ENCODE results near the gene SMIM38. TPM values are rescaled to one million over a fixed set of nuclear protein-coding genes. Genes with fewer than 3 reads are reported as not detected.
A peak's percentile ranks its signal among the peaks of the same experiment; 100 is the strongest.

Gene SMIM38
- total and polyA plus RNA-seq, 9 of the 15 experiments (the other 6 are each of a cell fraction or from before 2014, with no cell fraction given), result 0.07 to 1.2 (median 0.21) TPM; not detected in 2

DNA sequence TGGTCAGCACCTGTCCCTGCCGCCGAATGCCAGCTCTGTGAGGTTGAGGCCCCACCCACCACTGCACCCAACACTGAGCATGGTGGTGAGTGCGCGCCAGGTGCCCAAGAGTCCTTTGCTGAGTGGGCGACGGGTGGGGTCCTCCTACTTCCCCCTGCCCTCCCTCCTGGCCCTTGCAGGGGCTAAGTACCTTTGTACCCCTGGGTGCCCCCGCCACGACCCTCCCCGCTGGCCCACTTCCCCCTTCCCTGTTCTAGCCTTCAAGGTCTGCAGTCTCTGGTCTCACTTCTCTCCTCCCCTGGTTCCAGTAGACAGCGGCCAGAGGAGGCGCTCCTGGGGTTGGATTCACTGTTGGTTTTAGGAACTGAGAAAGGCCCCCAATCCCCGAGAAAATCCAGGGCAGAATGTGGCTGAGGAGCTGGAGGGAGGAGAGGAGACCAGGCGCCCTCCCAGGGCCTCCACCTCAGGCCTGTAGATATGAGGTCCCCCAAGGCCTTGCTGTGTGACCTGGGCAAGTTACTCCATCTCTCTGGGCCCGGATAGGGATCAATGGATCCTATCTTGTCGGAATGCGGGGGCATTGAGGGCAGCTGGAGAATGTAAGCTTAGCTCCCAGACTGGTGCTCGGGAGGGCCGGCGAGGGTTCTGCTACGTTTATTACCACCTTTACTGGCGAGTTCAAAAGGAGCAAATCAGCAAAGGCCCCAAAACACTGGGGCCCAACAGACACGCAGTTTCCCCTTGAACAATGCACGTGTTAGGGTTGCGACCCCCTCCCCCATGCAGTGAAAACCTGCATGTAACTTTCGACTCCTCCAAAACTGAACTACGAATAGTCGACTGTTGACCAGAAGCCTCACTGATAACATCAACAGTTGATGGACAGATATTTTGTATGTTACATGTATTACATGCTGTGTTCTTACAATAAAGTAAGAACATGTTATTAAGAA, 31.9 kb upstream of the SMIM38 start:
- BruUV-seq (replicated peaks), result no TSS peak
- Histone ChIP-seq H4K20me1 (replicated peaks; ENCODE audit: control insufficient read depth, insufficient read depth, low read length) (0 out of 2 replicates have a peak, but pooled peaks cover 5% of the 10 kb centered on the region), H3K4me3 (no peak overlapping the region), H2AFZ (ENCODE audit: low read depth, low read length) (no peak overlapping the region), H3K36me3 (ENCODE audit: control insufficient read depth, insufficient read depth, low read length) (no peaks in the 10 kb centered on the region), H3K79me2 (ENCODE audit: control insufficient read depth, insufficient read depth, low read length) (no peaks in the 10 kb centered on the region), H3K27me3 (ENCODE audit: control insufficient read depth in 2 of 2, insufficient read depth in 2 of 2, low read length in 2 of 2) (peaks cover 18 to 58% of the 10 kb centered on the region in 2 experiments; a peak in 4 of 5 replicates), H3K9ac (ENCODE audit: insufficient read depth in 1 of 2, low read depth in 2 of 2, low read length in 2 of 2) (no peak overlapping the region), H3K4me1 (replicated peaks in 1 of 2; ENCODE audit: control insufficient read depth in 2 of 2, insufficient read depth in 2 of 2, low read length in 2 of 2) (peaks cover 0 to 17% of the 10 kb centered on the region in 2 experiments; a peak in 2 of 5 replicates), H3K27ac (ENCODE audit: extremely low read depth, low read depth, low read length) (no peak overlapping the region), H3K4me2 (ENCODE audit: insufficient read depth, low read length) (no peak overlapping the region), H3K9me3 (replicated peaks; ENCODE audit: control insufficient read depth, insufficient read depth, low read depth, low read length) (peaks cover 3% of the 10 kb centered on the region; the same call in 1 of the 2 replicates), H3K9me1 (ENCODE audit: control insufficient read depth, insufficient read depth, low read length) (no peaks in the 10 kb centered on the region)
- TF ChIP-seq SIN3B (IDR thresholded peaks at IDR 0.05; ENCODE audit: low read depth) (no peak), ETV5 (CRISPR knock-in tag; IDR thresholded peaks at IDR 0.05; ENCODE audit: low read depth) (no peak), SMAD2 (IDR thresholded peaks at IDR 0.05; ENCODE audit: low read depth, low read length) (no peak), ARNT (IDR thresholded peaks at IDR 0.05) (no peak)
- TF ChIP-seq, protein P1, sequence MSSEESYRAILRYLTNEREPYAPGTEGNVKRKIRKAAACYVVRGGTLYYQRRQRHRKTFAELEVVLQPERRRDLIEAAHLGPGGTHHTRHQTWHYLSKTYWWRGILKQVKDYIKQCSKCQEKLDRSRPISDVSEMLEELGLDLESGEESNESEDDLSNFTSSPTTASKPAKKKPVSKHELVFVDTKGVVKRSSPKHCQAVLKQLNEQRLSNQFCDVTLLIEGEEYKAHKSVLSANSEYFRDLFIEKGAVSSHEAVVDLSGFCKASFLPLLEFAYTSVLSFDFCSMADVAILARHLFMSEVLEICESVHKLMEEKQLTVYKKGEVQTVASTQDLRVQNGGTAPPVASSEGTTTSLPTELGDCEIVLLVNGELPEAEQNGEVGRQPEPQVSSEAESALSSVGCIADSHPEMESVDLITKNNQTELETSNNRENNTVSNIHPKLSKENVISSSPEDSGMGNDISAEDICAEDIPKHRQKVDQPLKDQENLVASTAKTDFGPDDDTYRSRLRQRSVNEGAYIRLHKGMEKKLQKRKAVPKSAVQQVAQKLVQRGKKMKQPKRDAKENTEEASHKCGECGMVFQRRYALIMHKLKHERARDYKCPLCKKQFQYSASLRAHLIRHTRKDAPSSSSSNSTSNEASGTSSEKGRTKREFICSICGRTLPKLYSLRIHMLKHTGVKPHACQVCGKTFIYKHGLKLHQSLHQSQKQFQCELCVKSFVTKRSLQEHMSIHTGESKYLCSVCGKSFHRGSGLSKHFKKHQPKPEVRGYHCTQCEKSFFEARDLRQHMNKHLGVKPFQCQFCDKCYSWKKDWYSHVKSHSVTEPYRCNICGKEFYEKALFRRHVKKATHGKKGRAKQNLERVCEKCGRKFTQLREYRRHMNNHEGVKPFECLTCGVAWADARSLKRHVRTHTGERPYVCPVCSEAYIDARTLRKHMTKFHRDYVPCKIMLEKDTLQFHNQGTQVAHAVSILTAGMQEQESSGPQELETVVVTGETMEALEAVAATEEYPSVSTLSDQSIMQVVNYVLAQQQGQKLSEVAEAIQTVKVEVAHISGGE (CRISPR knock-in tag; IDR thresholded peaks at IDR 0.05), result no peak
- TF ChIP-seq, protein P2, sequence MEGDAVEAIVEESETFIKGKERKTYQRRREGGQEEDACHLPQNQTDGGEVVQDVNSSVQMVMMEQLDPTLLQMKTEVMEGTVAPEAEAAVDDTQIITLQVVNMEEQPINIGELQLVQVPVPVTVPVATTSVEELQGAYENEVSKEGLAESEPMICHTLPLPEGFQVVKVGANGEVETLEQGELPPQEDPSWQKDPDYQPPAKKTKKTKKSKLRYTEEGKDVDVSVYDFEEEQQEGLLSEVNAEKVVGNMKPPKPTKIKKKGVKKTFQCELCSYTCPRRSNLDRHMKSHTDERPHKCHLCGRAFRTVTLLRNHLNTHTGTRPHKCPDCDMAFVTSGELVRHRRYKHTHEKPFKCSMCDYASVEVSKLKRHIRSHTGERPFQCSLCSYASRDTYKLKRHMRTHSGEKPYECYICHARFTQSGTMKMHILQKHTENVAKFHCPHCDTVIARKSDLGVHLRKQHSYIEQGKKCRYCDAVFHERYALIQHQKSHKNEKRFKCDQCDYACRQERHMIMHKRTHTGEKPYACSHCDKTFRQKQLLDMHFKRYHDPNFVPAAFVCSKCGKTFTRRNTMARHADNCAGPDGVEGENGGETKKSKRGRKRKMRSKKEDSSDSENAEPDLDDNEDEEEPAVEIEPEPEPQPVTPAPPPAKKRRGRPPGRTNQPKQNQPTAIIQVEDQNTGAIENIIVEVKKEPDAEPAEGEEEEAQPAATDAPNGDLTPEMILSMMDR (IDR thresholded peaks at IDR 0.05 in 2 of 3, conservative IDR thresholded peaks at IDR 0.05 in 1 of 3; ENCODE audit: insufficient read depth in 2 of 3, low read depth in 1 of 3, low read length in 3 of 3), result peak in 2 of 3 experiments; percentile 2 to 15; a peak in 1 of 6 replicates
- ChIA-PET CTCF (ENCODE audit: low intra/inter-chr PET ratio) (no interaction called here), POLR2A (no interaction called here)
- in situ Hi-C loops (cut with MboI) (no loop called here), intact Hi-C loops (cut with micrococcal nuclease) (no loop called here)
- FAIRE-seq (peak; percentile 32), ATAC-seq (no peak), DNase-seq (ENCODE audit: extremely low read depth in 1 of 4, low spot score in 3 of 4) (no peak)
- WGBS (ENCODE audit: insufficient coverage, low coverage, missing lambda C conversion rate), result 33% methylated on average over 25 of the region's 27 CpGs
